Measurements from ENCODE around the gene NPPA.

NPPA gene

GRCh38 chr1:11869104-11869503 is 21.5 kb upstream of the NPPA start:
- no peak overlapping the region for H3K27ac ChIP-seq
- no peaks in the 10 kb centered on the region for H3K36me3 ChIP-seq (ENCODE audit: insufficient read depth, low read length)
- no peaks in the 10 kb centered on the region for H3K9me3 ChIP-seq (ENCODE audit: low read depth, low read length)
- DNase-seq (ENCODE audit: low read depth, low spot score) = no peak
- H3K4me3 ChIP-seq = no peak overlapping the region
- TF ChIP-seq POLR2AphosphoS5 (IDR thresholded peaks at IDR 0.05; ENCODE audit: borderline replicate concordance, low read depth, low read length) = no peak
- no peak for TF ChIP-seq FOXP2 (optimal IDR thresholded peaks at IDR 0.05; ENCODE audit: control extremely low read depth, extremely low read length, insufficient read depth)
- no peak for TF ChIP-seq EZH2 (IDR thresholded peaks at IDR 0.05)
- H3K9ac ChIP-seq (ENCODE audit: insufficient read length) = no peak overlapping the region

GRCh38 chr1:11868331-11868980 is 20.9 kb upstream of the NPPA start:
- TF ChIP-seq FOXP2 (optimal IDR thresholded peaks at IDR 0.05; ENCODE audit: control extremely low read depth, extremely low read length, insufficient read depth) (no peak), EZH2 (IDR thresholded peaks at IDR 0.05) (no peak), POLR2AphosphoS5 (IDR thresholded peaks at IDR 0.05; ENCODE audit: borderline replicate concordance, low read depth, low read length) (no peak)
- Histone ChIP-seq H3K4me3 (no peak overlapping the region), H3K9ac (ENCODE audit: insufficient read length) (no peak overlapping the region), H3K27ac (no peak overlapping the region), H3K9me3 (ENCODE audit: low read depth, low read length) (no peaks in the 10 kb centered on the region), H3K36me3 (ENCODE audit: insufficient read depth, low read length) (no peaks in the 10 kb centered on the region)
- DNase-seq (ENCODE audit: low read depth, low spot score) = no peak

DNA sequence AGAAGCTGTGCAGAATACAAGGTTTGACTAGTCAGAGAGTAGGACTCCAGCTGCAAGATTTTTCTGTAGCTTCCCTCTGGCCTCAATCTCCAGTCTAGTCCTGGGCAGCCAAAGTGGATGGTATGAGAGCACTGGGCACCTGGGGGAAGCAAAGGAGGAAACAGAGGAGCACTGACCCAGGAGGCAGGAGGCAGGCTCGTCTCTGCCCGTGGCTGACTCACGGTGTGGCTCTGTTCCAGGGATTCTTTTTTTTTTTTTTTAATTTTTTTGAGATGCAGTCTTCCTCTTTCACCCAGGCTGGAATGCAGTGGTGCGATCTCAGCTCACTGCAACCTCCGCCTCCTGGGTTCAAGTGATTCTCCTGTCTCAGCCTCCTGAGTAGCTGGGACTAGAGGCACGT is 15.3 kb upstream of the NPPA start:
- Histone ChIP-seq H3K27ac (no peak overlapping the region), H3K9ac (ENCODE audit: insufficient read length) (no peak overlapping the region), H3K4me3 (no peak overlapping the region), H3K36me3 (ENCODE audit: insufficient read depth, low read length) (no peaks in the 10 kb centered on the region), H3K9me3 (ENCODE audit: low read depth, low read length) (no peaks in the 10 kb centered on the region)
- DNase-seq (ENCODE audit: low read depth, low spot score) = no peak
- TF ChIP-seq EZH2 (IDR thresholded peaks at IDR 0.05) (no peak), POLR2AphosphoS5 (IDR thresholded peaks at IDR 0.05; ENCODE audit: borderline replicate concordance, low read depth, low read length) (no peak), FOXP2 (optimal IDR thresholded peaks at IDR 0.05; ENCODE audit: control extremely low read depth, extremely low read length, insufficient read depth) (no peak)

GRCh38 chr1:11860587-11860986 is 13.0 kb upstream of the NPPA start:
- no peak for DNase-seq (ENCODE audit: low read depth, low spot score)
- H3K4me3 ChIP-seq = no peak overlapping the region
- no peaks in the 10 kb centered on the region for H3K36me3 ChIP-seq (ENCODE audit: insufficient read depth, low read length)
- H3K9me3 ChIP-seq (ENCODE audit: low read depth, low read length) = no peaks in the 10 kb centered on the region
- H3K9ac ChIP-seq (ENCODE audit: insufficient read length) = no peak overlapping the region
- no peak for TF ChIP-seq EZH2 (IDR thresholded peaks at IDR 0.05)
- no peak for TF ChIP-seq POLR2AphosphoS5 (IDR thresholded peaks at IDR 0.05; ENCODE audit: borderline replicate concordance, low read depth, low read length)
- TF ChIP-seq FOXP2 (optimal IDR thresholded peaks at IDR 0.05; ENCODE audit: control extremely low read depth, extremely low read length, insufficient read depth) = no peak
- no peak overlapping the region for H3K27ac ChIP-seq

GRCh38 chr1:11860083-11860482 is 12.5 kb upstream of the NPPA start:
- Histone ChIP-seq H3K27ac (no peak overlapping the region), H3K36me3 (ENCODE audit: insufficient read depth, low read length) (no peaks in the 10 kb centered on the region), H3K4me3 (no peak overlapping the region), H3K9ac (ENCODE audit: insufficient read length) (no peak overlapping the region), H3K9me3 (ENCODE audit: low read depth, low read length) (no peaks in the 10 kb centered on the region)
- no peak for DNase-seq (ENCODE audit: low read depth, low spot score)
- TF ChIP-seq EZH2 (IDR thresholded peaks at IDR 0.05) (no peak), POLR2AphosphoS5 (IDR thresholded peaks at IDR 0.05; ENCODE audit: borderline replicate concordance, low read depth, low read length) (no peak), FOXP2 (optimal IDR thresholded peaks at IDR 0.05; ENCODE audit: control extremely low read depth, extremely low read length, insufficient read depth) (no peak)

DNA sequence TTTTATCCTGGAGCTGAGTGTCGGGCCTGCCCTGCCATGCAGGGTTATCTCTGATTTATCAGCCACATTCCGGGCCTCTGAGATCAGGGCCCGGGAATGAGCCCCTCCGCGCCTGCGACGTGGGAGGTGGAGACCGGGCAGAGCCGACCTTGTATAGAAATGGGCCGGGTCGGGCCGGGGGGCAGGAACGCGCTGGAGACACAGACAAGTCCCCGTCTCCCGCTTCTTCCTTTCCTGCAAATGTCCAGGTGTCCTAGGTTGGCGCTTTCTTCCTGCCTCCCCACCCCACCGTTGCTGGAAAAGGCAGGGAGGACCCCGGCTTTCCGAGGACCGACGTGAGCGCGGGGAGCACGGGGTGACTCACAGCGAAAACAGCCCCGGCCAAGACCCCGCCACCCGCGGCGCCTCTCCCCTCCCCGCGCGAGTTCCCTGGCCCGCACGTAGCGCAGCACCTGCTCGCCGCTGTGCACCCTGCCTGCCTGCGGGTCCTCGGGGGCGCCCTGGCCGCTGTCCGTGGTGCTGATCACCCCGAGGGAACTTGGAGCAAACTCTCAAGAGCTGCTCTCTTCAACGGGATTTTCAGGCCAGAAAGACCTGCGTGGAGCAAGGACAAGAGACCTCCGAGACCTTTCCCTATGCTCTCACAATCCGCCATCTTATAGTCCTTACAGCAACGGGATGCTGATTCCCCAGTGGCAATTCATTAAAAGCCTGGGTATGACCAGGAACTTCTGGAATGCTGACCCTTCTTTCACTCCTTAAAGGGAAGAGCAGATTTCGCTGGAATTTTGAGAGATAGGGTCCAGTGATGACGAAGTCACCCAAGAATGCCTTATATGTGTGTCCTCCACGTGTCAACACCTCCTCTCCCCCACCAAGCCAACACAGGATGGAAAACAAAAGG is 11.6 kb upstream of the NPPA start:
- Histone ChIP-seq H3K27ac (no peak overlapping the region), H3K36me3 (ENCODE audit: insufficient read depth, low read length) (no peaks in the 10 kb centered on the region), H3K9ac (ENCODE audit: insufficient read length) (no peak overlapping the region), H3K4me3 (no peak overlapping the region), H3K9me3 (ENCODE audit: low read depth, low read length) (no peaks in the 10 kb centered on the region)
- no peak for DNase-seq (ENCODE audit: low read depth, low spot score)
- TF ChIP-seq EZH2 (IDR thresholded peaks at IDR 0.05) = no peak

- H3K9ac ChIP-seq (ENCODE audit: insufficient read length) = no peak within 1 kb of the TSS
- no peak within 1 kb of the TSS for H3K27ac ChIP-seq
- no peaks in the 10 kb centered on the region for H3K9me3 ChIP-seq (ENCODE audit: low read depth, low read length)
- no peaks in the 10 kb centered on the region for H3K36me3 ChIP-seq (ENCODE audit: insufficient read depth, low read length)
- no peak for DNase-seq (ENCODE audit: low read depth, low spot score)
- no peak within 1 kb of the TSS for H3K4me3 ChIP-seq
- TF ChIP-seq EZH2 (IDR thresholded peaks at IDR 0.05) = no peak
- TF ChIP-seq POLR2AphosphoS5 (IDR thresholded peaks at IDR 0.05; ENCODE audit: borderline replicate concordance, low read depth, low read length) = no peak
- TF ChIP-seq FOXP2 (optimal IDR thresholded peaks at IDR 0.05; ENCODE audit: control extremely low read depth, extremely low read length, insufficient read depth) = no peak
Measured at GRCh38 chr1:11858613-11858967, 11.0 kb upstream of the NPPA start, which contains the start of gene NPPB. NPPB (minus strand) TSS chr1:11858945; CDS start chr1:11858833, 112 bp downstream.

GRCh38 chr1:11858158-11858557 is 10.6 kb upstream of the NPPA start:
- no peak overlapping the region for H3K27ac ChIP-seq
- TF ChIP-seq POLR2AphosphoS5 (IDR thresholded peaks at IDR 0.05; ENCODE audit: borderline replicate concordance, low read depth, low read length) (no peak), FOXP2 (optimal IDR thresholded peaks at IDR 0.05; ENCODE audit: control extremely low read depth, extremely low read length, insufficient read depth) (no peak), EZH2 (IDR thresholded peaks at IDR 0.05) (no peak)
- H3K9ac ChIP-seq (ENCODE audit: insufficient read length) = no peak overlapping the region
- H3K4me3 ChIP-seq = no peak overlapping the region
- no peak for DNase-seq (ENCODE audit: low read depth, low spot score)
- no peaks in the 10 kb centered on the region for H3K9me3 ChIP-seq (ENCODE audit: low read depth, low read length)
- no peaks in the 10 kb centered on the region for H3K36me3 ChIP-seq (ENCODE audit: insufficient read depth, low read length)

Measured in SK-N-MC (cell line).